Limb (tissue), 2 donors: ENCODE measurements around the gene ZNF800.
"Not testable (repeated sequence)": the region's sequence is repeated elsewhere in the genome, so short reads cannot be mapped to it uniquely, and the experiment has no call there.

Experiments
- DNase-seq, 2 donors: peaks; one replicate each; pipeline ENCODE4 v3.0.0-alpha.2; 2016; ENCODE audit errors: extremely low spot score in 2 of 2

ZNF800 gene

GRCh38 chr7:127392566-127393367 lies at the start of gene ZNF800:
TSS of gene ZNF800 (minus strand) at chr7:127392708. CDS start at chr7:127391557, 1,151 bp downstream.
- peak; percentile 90 for DNase-seq

- DNase-seq, result no peak
Observed at GRCh38 chr7:127440206-127440605, 47.7 kb upstream of the ZNF800 start.

- DNase-seq, result no peak
Observed at GRCh38 chr7:127438836-127439235, 46.3 kb upstream of the ZNF800 start.

- DNase-seq, result no peak
Observed at GRCh38 chr7:127437837-127438236, 45.3 kb upstream of the ZNF800 start.

- DNase-seq, result no peak
Observed at GRCh38 chr7:127437241-127437640, 44.7 kb upstream of the ZNF800 start.

- DNase-seq, result not testable (repeated sequence)
Observed at GRCh38 chr7:127429281-127429680, 36.8 kb upstream of the ZNF800 start.

- DNase-seq, result no peak
Observed at GRCh38 chr7:127419196-127419595, 26.7 kb upstream of the ZNF800 start.

GRCh38 chr7:127418459-127418858 lies 26.0 kb upstream of the ZNF800 start:
- DNase-seq, result no peak

GRCh38 chr7:127417346-127417745 lies 24.8 kb upstream of the ZNF800 start:
- DNase-seq, result no peak

- no peak for DNase-seq
Observed at GRCh38 chr7:127415060-127415742, 22.7 kb upstream of the ZNF800 start.

- DNase-seq, result no peak
Observed at GRCh38 chr7:127413962-127414361, 21.5 kb upstream of the ZNF800 start.

- no peak for DNase-seq
Observed at GRCh38 chr7:127413326-127413725, 20.8 kb upstream of the ZNF800 start.

GRCh38 chr7:127411176-127411575 lies 18.7 kb upstream of the ZNF800 start:
- DNase-seq, result no peak

GRCh38 chr7:127409629-127410028 lies 17.1 kb upstream of the ZNF800 start:
- no peak for DNase-seq

- no peak for DNase-seq
Observed at GRCh38 chr7:127404286-127405072, 12.0 kb upstream of the ZNF800 start.

- no peak for DNase-seq
Observed at GRCh38 chr7:127396184-127396583, 3.7 kb upstream of the ZNF800 start.

- not testable (repeated sequence) for DNase-seq
Observed at GRCh38 chr7:127395104-127395503, 2.6 kb upstream of the ZNF800 start.

GRCh38 chr7:127393368-127394058 lies 1.0 kb upstream of the ZNF800 start:
- DNase-seq, result peak; percentile 8 to 40

- DNase-seq, result peak; percentile 27 to 78
Observed at GRCh38 chr7:127392182-127392565, 334 bp downstream of the ZNF800 start.

- DNase-seq, result no peak
Observed at GRCh38 chr7:127391591-127392181, 822 bp downstream of the ZNF800 start.
